Placental epithelial cell (primary cell): ENCODE results near the gene ACTC1. TPM values are rescaled to one million over a fixed set of nuclear protein-coding genes. Genes with fewer than 3 reads are reported as not detected.

Experiments
- total RNA-seq: library from RNA; depleted of rRNA; stranded (reverse); fragments of >200 nt; gene quantifications from 2 replicates; pipeline ENCODE4 v1.2.3, GENCODE V29; 2012

The ACTC1 gene
- 0.11 TPM in 1 of 2 replicates, not detected in the other for total RNA-seq

GRCh38 chr15:34795267-34796081 is at the start of gene ACTC1:
Gene ACTC1, minus strand, starts transcription at chr15:34795549. Its CDS starts 741 bp downstream, at chr15:34794808.

GRCh38 chr15:34754674-34755418 is 40.5 kb downstream of the ACTC1 start, which contains the start of gene GJD2:
Gene GJD2, minus strand, starts transcription at chr15:34754998. Its CDS starts 510 bp downstream, at chr15:34754488.

Other genes with a start within 250 kb of the ACTC1 start
- gene GOLGA8B, start 211.9 kb downstream of the ACTC1 start, total RNA-seq = 53.5 and 76.9 TPM in 2 replicates
- gene GJD2, start 40.6 kb downstream of the ACTC1 start, total RNA-seq = not detected in 2 replicates
- 21.2 and 25.6 TPM in 2 replicates for gene AQR, start 174.2 kb upstream of the ACTC1 start, total RNA-seq
- 23.2 and 33.4 TPM in 2 replicates for gene ZNF770, start 192.7 kb upstream of the ACTC1 start, total RNA-seq